HG02870 (cell line): Measurements from ENCODE around the gene SINHCAF.

Experiments used
- ATAC-seq: cut with Tn5 transposase; IDR thresholded peaks from one replicate; pipeline ENCODE4 v1.9.1; 2021; ENCODE audit warnings: mild to moderate bottlenecking, moderate library complexity; ENCODE audit not compliant: unreplicated experiment

The SINHCAF gene

GRCh38 chr12:31339831-31340622 is 14.1 kb upstream of the SINHCAF start:
- no peak for ATAC-seq

GRCh38 chr12:31337952-31338351 is 12.0 kb upstream of the SINHCAF start:
- ATAC-seq: no peak

GRCh38 chr12:31331242-31331641 is 5.3 kb upstream of the SINHCAF start:
- no peak for ATAC-seq

GRCh38 chr12:31326736-31327659 is 1.0 kb upstream of the SINHCAF start:
- no peak for ATAC-seq

- ATAC-seq: no peak
Measured at GRCh38 chr12:31325524-31325875, 450 bp downstream of the SINHCAF start.

- ATAC-seq: peak; percentile 2
Measured at GRCh38 chr12:31324845-31325523, 966 bp downstream of the SINHCAF start.

GRCh38 chr12:31324116-31324844 is 1.7 kb downstream of the SINHCAF start:
- peak; percentile 29 for ATAC-seq

- ATAC-seq: peak; percentile 12
Measured at GRCh38 chr12:31323391-31324115, 2.4 kb downstream of the SINHCAF start.

GRCh38 chr12:31322801-31323207 is 3.1 kb downstream of the SINHCAF start:
- no peak for ATAC-seq

- no peak for ATAC-seq
Measured at GRCh38 chr12:31321897-31322228, 4.1 kb downstream of the SINHCAF start.

- no peak for ATAC-seq
Measured at GRCh38 chr12:31321186-31321896, 4.6 kb downstream of the SINHCAF start.

- no peak for ATAC-seq
Measured at GRCh38 chr12:31318657-31319269, 7.2 kb downstream of the SINHCAF start.

- no peak for ATAC-seq
Measured at GRCh38 chr12:31317471-31318395, 8.2 kb downstream of the SINHCAF start.

GRCh38 chr12:31316891-31317290 is 9.1 kb downstream of the SINHCAF start:
- no peak for ATAC-seq

GRCh38 chr12:31315784-31316465 is 10.0 kb downstream of the SINHCAF start:
- ATAC-seq: no peak

GRCh38 chr12:31315044-31315715 is 10.8 kb downstream of the SINHCAF start:
- ATAC-seq: no peak

GRCh38 chr12:31312431-31312830 is 13.5 kb downstream of the SINHCAF start:
- ATAC-seq: no peak
